GM20000 (cell line): ENCODE data around the gene SYNGR1.

Experiments
- DNase-seq: peaks from one replicate; pipeline ENCODE4 v3.0.0; 2012; ENCODE audit warnings: low spot score
- TF ChIP-seq, protein P1 (sequence below): IDR thresholded peaks from 2 replicates; pipeline ENCODE4 v1.5.1; 2012; ENCODE audit warnings: mild to moderate bottlenecking, control low read depth; ENCODE audit errors: extremely low read depth, missing control alignments

The SYNGR1 gene

DNA sequence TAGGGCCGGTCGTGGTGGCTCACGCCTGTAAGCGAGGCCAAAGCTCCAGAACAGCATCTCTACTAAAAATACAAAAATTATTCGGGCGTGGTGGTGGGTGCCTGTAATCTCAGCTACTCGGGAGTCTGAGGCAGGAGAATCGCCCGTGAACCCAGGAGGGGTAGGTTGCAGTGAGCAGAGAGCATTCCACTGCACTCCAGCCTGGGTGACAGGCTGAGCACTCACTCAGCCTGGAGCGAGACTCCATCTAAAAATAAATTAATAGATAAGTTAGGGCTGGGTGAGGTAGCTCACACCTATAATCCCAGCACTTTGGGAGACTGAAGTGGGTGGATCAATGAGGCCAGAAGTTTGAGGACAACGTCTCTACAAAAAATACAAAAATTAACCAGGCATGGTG lies 39.6 kb downstream of the SYNGR1 start:
- DNase-seq, result no peak
- TF ChIP-seq, protein P1, sequence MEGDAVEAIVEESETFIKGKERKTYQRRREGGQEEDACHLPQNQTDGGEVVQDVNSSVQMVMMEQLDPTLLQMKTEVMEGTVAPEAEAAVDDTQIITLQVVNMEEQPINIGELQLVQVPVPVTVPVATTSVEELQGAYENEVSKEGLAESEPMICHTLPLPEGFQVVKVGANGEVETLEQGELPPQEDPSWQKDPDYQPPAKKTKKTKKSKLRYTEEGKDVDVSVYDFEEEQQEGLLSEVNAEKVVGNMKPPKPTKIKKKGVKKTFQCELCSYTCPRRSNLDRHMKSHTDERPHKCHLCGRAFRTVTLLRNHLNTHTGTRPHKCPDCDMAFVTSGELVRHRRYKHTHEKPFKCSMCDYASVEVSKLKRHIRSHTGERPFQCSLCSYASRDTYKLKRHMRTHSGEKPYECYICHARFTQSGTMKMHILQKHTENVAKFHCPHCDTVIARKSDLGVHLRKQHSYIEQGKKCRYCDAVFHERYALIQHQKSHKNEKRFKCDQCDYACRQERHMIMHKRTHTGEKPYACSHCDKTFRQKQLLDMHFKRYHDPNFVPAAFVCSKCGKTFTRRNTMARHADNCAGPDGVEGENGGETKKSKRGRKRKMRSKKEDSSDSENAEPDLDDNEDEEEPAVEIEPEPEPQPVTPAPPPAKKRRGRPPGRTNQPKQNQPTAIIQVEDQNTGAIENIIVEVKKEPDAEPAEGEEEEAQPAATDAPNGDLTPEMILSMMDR, result no peak

DNA sequence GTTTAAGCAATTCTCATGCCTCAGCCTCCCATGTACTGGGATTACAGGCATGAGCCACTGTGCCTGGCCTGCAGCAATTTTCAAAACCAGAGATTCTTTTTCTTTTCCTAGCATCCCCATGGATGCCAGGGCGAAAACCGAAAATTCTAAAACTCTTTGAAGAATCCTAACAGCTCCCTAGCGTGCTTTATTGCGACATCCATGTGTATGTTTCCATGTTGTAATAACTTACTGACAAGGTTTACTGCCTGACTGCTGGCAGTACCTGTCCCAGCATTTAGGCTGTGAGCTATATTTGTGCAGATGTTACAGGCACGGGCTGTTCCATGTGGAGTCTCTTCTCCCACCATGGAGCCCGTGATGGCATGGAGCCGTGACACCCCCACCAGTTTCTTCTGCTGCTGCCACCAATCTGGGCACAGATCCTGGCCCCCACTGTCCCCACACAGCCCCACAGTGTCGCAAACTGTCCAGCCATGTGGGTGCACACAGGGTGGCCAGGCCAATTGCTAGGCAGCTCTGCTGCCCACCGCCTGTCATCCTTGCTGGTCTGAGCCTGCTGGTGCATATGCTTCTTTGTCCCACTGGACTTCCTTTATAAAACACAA lies 42.7 kb downstream of the SYNGR1 start:
- TF ChIP-seq, protein P1, result no peak
- no peak for DNase-seq

DNA sequence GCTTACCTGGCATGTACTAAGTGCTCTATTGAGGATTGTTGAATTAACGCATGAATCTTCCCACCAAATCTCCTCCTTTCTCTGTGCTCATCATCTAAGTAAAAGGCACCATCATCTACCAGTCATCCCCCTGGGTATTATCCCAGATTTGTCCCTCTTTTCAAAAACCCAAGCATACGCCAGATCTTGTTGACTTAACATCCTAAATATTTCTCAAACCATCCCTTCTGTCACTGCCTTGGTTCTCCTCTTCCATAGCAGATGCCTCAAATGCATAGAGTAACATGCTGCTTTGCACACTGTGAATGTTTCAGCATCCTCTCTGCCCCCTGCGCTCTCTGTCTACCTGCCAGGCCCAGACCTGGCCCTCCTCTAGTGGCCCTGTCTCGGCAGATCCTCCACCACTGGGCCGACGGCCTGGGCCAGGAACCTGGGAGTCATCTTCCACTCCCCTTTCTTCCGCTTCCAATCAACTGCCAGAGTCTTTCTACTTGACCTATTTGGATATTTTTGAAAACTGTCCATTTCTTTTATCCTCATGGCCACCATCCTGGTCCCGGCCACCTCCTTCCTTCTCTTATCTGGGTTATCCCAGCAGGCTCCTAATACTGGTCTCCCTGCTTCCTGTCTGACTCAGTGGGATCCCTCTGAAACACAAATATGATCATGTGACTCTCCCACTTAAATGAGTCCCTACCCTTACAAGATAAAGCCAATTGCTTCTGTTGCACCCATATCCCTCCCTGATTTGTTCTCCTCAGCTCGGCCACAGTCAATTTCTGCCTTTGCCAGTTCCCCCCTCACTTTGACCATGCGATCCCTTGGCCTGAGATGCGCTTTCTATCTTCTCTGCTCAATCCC lies 46.4 kb downstream of the SYNGR1 start:
- DNase-seq, result no peak
- TF ChIP-seq, protein P1, result no peak

DNA sequence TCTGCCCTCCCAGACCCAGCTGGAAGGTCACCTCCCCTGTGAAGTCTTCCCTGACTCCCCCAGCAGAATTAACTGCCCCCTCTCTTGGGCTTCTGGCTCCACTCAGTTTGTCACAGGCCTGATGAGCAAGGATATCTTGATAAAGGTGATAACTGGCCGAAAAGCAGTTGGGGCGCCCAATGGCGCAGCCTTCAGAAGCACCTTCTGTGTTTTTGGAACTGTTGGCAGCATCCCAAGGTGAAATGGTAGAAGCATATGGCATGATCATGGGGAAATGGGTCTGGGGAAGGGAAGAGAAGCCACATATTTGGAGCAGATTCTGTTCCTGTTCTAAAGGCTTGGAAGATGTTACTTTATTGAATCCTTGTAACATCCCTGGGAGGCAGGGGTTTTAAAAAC lies 47.0 kb downstream of the SYNGR1 start:
- TF ChIP-seq, protein P1, result no peak
- DNase-seq, result no peak

DNA sequence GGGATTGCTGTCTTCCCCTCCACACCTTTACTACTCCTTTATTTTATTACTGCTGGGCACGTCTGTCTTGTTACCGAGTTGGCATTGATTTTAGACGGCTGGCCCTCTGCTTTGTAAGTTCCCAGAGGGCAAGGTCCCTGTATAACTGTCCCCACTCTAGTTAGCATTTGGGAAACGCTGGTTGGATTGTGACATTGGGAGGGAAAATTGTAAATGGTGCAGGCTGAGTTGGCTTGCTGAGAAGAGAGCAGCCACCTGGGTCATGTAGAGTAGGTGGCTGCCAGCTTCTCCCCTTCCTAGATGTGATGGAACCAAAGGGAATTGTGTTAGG lies 51.5 kb downstream of the SYNGR1 start:
- no peak for DNase-seq
- TF ChIP-seq, protein P1, result no peak

DNA sequence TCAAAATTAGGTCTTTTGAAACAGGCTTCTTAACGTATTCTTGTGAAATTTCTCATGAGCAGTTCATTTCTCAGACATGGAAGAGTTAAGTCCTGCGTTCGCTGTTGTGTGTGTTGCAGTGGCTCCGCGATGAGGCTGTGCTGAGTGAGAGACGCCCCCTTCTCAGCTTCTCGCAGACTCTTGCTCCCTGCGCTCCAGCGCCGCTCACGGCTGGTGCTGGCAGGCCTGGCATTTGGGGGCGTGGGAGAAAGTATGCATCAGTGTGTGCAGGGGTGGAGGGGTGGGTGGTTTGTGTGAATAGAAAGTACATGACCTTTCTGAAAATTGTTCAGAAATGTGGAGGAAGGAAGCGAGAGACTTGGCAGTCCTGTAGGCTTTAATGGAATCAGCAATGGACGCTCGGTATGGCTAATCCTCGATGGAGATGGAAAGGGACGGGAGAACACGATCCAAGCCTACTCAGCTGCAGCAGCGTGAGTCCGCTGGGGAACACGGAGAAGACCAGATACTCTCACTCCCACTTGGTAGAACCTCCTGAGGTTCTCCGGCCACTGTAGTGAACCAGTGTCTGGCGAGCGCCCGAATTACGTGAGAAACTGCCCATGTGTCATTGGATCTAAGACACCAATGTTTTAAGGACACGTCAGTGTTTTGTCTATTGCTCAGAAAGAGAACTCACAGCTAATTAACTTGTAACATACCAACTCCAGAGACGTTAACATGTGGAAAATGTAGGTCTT lies 55.7 kb downstream of the SYNGR1 start:
- DNase-seq, result no peak
- TF ChIP-seq, protein P1, result no peak

DNA sequence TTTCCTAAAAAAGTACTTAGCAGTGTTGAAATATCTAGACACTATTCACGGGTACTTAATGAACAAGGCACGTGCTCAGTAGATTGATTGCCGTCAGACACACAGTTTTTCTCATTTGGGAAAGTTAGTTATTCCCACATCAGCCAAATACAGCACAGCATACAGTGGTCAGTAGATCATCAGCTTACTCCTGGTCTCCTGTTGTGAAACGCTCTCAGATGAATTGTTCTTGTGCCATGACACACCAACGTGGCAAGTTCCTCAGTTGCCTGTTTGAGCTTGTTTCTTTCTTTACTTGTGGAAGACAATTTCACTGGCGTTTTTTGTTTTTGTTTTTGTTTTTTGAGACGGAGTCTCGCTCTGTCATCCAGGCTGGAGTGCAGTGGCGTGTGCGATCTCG lies 58.4 kb downstream of the SYNGR1 start:
- TF ChIP-seq, protein P1, result no peak
- DNase-seq, result no peak
